DMS53 treated with DMSO at 0.1 percent for 48 hours (cell line): ENCODE data around the gene PGAP1.
A peak's percentile ranks its signal among the peaks of the same experiment; 100 is the strongest.

Source experiments
- DNase-seq: peaks from one replicate; lab custom pipeline; 2025; ENCODE audit not compliant: unreplicated experiment; lab: John Stamatoyannopoulos, UW

Gene PGAP1

DNA sequence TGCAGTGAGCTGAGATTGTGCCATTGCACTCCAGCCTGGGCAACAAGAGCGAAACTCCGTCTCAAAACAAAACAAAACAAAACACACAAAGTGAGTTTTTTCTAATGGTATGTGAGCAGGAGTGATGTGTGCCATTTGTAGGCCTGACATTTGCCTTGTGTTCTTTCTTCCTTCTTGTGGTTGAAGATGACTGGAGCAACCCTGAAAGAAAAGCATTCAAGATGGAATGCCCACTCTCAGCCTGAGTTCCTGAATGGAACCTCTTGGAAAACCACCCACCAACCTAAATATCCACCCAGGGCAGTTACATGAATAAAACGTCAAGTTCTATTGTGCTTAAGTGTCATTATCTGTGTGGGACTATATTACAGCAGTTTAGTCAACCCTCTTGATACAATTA lies 26.5 kb downstream of the PGAP1 start:
- DNase-seq = no peak

- DNase-seq = no peak
Measured at GRCh38 chr2:196891136-196891535, 35.4 kb downstream of the PGAP1 start.

- no peak for DNase-seq
Measured at GRCh38 chr2:196887431-196887830, 39.1 kb downstream of the PGAP1 start.

GRCh38 chr2:196884368-196884767 lies 42.1 kb downstream of the PGAP1 start:
- no peak for DNase-seq

GRCh38 chr2:196876364-196876763 lies 50.1 kb downstream of the PGAP1 start:
- no peak for DNase-seq

- DNase-seq = no peak
Measured at GRCh38 chr2:196875414-196875813, 51.1 kb downstream of the PGAP1 start.

GRCh38 chr2:196873511-196873910 lies 53.0 kb downstream of the PGAP1 start:
- DNase-seq = no peak

DNA sequence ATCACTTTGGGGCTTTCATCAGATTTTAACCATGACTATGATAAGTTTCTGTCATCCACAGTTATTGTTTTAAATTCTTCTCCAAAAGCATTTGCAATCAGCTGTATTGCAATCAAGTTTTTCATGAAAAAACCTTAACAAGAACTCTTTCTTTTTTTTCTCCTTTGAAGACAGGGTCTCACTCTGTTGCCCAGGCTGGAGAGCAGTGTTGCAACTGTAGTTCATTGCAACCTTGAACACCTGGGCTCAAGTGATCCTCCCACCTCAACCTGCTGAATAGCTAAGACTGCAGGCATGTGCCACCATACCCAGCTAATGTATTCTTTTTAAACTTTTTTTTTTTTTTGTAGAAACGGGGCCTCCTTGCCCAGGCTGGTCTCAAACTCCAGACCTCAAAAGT lies 71.9 kb downstream of the PGAP1 start:
- DNase-seq = no peak

GRCh38 chr2:196853301-196854087 lies 73.0 kb downstream of the PGAP1 start:
- DNase-seq = no peak

GRCh38 chr2:196851088-196851487 lies 75.4 kb downstream of the PGAP1 start:
- no peak for DNase-seq

- DNase-seq = peak; percentile 4
Measured at GRCh38 chr2:196849895-196850294, 76.6 kb downstream of the PGAP1 start.

DNA sequence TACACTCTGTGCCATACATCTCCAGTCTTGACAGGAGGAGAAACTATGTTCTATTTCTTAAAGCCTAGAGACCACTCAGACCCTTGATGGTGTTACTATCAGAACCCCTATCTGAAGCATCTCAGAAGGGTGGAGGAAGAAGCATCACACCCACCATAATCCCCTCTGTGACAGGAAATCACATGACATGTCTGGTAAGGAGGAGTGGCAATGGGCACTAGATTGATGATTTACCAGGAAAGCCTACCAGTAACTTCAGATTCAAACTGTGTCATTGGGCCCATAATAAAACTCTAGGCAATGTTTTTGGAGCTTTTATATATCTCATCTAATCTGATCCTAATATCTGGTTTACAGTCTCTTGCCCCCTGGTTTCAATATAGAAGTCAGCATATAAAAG lies 80.2 kb downstream of the PGAP1 start:
- DNase-seq = no peak

GRCh38 chr2:196845371-196845770 lies 81.1 kb downstream of the PGAP1 start:
- DNase-seq = no peak

DNA sequence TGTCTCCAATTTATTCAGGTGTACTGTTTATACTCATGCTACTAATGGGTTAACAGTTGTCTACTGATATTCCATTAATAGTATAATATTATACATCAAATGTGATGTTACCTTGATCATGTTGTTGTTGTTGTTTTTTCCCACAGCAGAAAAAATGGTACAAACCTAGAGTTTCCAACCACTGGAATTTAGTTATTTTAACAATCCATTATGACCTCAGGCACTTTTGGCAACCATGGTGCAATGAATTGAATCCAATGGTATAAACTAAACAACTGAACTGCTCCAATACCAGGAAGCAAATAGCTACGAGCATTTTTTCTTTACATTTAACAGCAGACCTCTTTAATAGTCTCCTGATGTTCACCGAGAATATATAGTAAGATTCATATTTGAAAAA lies 86.3 kb downstream of the PGAP1 start:
- no peak for DNase-seq

GRCh38 chr2:196839574-196839973 lies 86.9 kb downstream of the PGAP1 start:
- DNase-seq = no peak

DNA sequence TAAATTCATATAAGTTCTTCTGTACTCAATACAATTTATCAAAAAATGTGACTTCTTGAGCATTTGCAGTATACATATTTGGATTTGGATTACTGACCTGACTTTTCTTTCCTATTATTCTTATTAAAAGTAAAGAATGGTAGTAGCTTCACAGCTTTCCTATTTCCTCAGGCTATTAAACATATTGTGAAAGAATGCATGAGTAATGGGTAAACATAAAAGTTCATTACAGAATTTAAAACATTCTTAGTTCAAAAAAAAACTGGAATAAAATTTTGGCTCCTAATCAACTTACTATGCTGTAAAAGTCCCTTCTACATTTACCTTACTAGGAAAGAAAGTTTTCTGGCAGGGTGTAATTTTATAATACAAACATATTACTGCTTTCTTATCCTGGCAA lies 90.1 kb downstream of the PGAP1 start:
- no peak for DNase-seq

GRCh38 chr2:196830701-196831100 lies 95.8 kb downstream of the PGAP1 start:
- no peak for DNase-seq

GRCh38 chr2:196827356-196827755 lies 99.2 kb downstream of the PGAP1 start:
- DNase-seq = no peak

GRCh38 chr2:196823750-196824522 lies 102.6 kb downstream of the PGAP1 start:
- DNase-seq = no peak

- DNase-seq = no peak
Measured at GRCh38 chr2:196821195-196821594, 105.3 kb downstream of the PGAP1 start.

GRCh38 chr2:196809260-196809659 lies 117.2 kb downstream of the PGAP1 start, which contains the start of gene C2orf66:
TSS of gene C2orf66 (minus strand) at chr2:196809355. CDS start at chr2:196809336, 19 bp downstream.
- DNase-seq = no peak

- no peak for DNase-seq
Measured at GRCh38 chr2:196808083-196808665, 118.3 kb downstream of the PGAP1 start.
